ENCODE data around the gene RELN. TPM values are rescaled to one million over a fixed set of nuclear protein-coding genes. Genes with fewer than 3 reads are reported as not detected.

The RELN gene
- total RNA-seq, 2 donors from 2014 or later: 1.1 to 1.4 TPM

- Histone ChIP-seq H3K36me3 (no peaks in the 10 kb centered on the region), H3K4me3 (no peak overlapping the region), H3K9ac (ENCODE audit: low read depth in 2 of 2, low read length in 2 of 2) (no peak overlapping the region), H3K27ac (no peak overlapping the region), H3K4me1 (no peaks in the 10 kb centered on the region), H3K27me3 (no peaks in the 10 kb centered on the region), H3K9me3 (no peaks in the 10 kb centered on the region)
- no peak for DNase-seq
- no peak for TF ChIP-seq CTCF (IDR thresholded peaks at IDR 0.05)
- intact Hi-C loops (cut with DNase I): no loop called here
These were observed 301.5 kb downstream of the RELN start for GRCh38 chr7:103687951-103688350.

DNA sequence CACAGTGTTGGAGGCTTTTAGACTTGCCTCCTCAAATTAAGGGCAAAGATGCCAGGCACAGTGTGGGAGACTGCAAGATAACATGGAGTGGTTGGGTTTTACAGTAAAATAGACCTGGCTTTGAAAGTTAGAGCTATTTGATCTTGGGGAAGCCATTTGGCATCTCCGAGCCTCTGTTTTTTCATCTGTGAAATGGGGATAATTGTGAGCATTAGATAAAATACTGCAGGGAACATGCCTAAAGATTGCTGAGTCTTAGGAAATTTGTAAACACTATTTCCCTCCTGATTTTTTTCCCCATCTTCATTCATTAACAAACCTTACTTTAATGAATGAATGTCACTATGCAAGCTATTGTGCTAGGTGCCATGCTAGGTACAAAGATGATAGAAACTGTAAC lies 302.2 kb downstream of the RELN start:
- H3K27ac ChIP-seq: no peak overlapping the region
- no peak for TF ChIP-seq CTCF (IDR thresholded peaks at IDR 0.05)
- no peaks in the 10 kb centered on the region for H3K9me3 ChIP-seq
- no peaks in the 10 kb centered on the region for H3K4me1 ChIP-seq
- intact Hi-C loops (cut with DNase I): no loop called here
- no peak overlapping the region for H3K4me3 ChIP-seq
- DNase-seq: no peak
- no peak overlapping the region for H3K9ac ChIP-seq (ENCODE audit: low read depth in 2 of 2, low read length in 2 of 2)
- H3K36me3 ChIP-seq: no peaks in the 10 kb centered on the region
- no peaks in the 10 kb centered on the region for H3K27me3 ChIP-seq

DNA sequence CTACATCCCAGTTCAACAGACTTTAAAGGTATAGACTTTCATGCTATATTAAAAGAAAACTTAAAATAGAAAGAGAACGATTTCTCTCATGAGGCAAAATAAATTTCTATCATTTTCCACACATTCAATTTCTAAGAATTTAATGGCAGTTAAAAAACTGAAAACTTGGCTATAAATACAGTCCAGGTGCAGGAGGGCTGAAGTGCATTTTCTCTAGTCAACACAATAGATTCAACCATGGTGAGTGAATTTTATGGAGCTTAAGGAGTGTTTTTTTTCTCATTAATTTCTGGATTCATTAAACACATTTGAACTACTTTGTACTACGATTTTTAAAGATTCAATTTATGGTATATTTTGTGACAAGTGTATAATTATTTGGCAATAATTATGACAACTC lies 302.7 kb downstream of the RELN start:
- Histone ChIP-seq H3K27me3 (no peaks in the 10 kb centered on the region), H3K9me3 (no peaks in the 10 kb centered on the region), H3K9ac (ENCODE audit: low read depth in 2 of 2, low read length in 2 of 2) (no peak overlapping the region), H3K4me3 (no peak overlapping the region), H3K4me1 (no peaks in the 10 kb centered on the region), H3K27ac (no peak overlapping the region), H3K36me3 (no peaks in the 10 kb centered on the region)
- no peak for TF ChIP-seq CTCF (IDR thresholded peaks at IDR 0.05)
- DNase-seq: no peak
- intact Hi-C loops (cut with DNase I): no loop called here

- no peak overlapping the region for H3K9ac ChIP-seq (ENCODE audit: low read depth in 2 of 2, low read length in 2 of 2)
- intact Hi-C loops (cut with DNase I): no loop called here
- no peaks in the 10 kb centered on the region for H3K4me1 ChIP-seq
- H3K36me3 ChIP-seq: no peaks in the 10 kb centered on the region
- H3K9me3 ChIP-seq: no peaks in the 10 kb centered on the region
- TF ChIP-seq CTCF (IDR thresholded peaks at IDR 0.05): no peak
- H3K4me3 ChIP-seq: no peak overlapping the region
- no peaks in the 10 kb centered on the region for H3K27me3 ChIP-seq
- no peak overlapping the region for H3K27ac ChIP-seq
- DNase-seq: no peak
These were observed 303.4 kb downstream of the RELN start for GRCh38 chr7:103686064-103686463.

- Histone ChIP-seq H3K9me3 (no peaks in the 10 kb centered on the region), H3K36me3 (no peaks in the 10 kb centered on the region), H3K27me3 (no peaks in the 10 kb centered on the region), H3K4me3 (no peak overlapping the region), H3K9ac (ENCODE audit: low read depth in 2 of 2, low read length in 2 of 2) (no peak overlapping the region), H3K27ac (no peak overlapping the region), H3K4me1 (no peaks in the 10 kb centered on the region)
- TF ChIP-seq CTCF (IDR thresholded peaks at IDR 0.05): no peak
- no peak for DNase-seq
- intact Hi-C loops (cut with DNase I): no loop called here
These were observed 303.8 kb downstream of the RELN start for GRCh38 chr7:103685646-103686045.

- Histone ChIP-seq H3K27me3 (no peaks in the 10 kb centered on the region), H3K27ac (no peak overlapping the region), H3K9me3 (no peaks in the 10 kb centered on the region), H3K4me3 (no peak overlapping the region), H3K9ac (ENCODE audit: low read depth in 2 of 2, low read length in 2 of 2) (no peak overlapping the region), H3K4me1 (no peaks in the 10 kb centered on the region), H3K36me3 (no peaks in the 10 kb centered on the region)
- intact Hi-C loops (cut with DNase I): no loop called here
- no peak for DNase-seq
- no peak for TF ChIP-seq CTCF (IDR thresholded peaks at IDR 0.05)
These were observed 306.1 kb downstream of the RELN start for GRCh38 chr7:103683348-103683747.
